ENCODE data around the gene EML4.

Gene EML4

DNA sequence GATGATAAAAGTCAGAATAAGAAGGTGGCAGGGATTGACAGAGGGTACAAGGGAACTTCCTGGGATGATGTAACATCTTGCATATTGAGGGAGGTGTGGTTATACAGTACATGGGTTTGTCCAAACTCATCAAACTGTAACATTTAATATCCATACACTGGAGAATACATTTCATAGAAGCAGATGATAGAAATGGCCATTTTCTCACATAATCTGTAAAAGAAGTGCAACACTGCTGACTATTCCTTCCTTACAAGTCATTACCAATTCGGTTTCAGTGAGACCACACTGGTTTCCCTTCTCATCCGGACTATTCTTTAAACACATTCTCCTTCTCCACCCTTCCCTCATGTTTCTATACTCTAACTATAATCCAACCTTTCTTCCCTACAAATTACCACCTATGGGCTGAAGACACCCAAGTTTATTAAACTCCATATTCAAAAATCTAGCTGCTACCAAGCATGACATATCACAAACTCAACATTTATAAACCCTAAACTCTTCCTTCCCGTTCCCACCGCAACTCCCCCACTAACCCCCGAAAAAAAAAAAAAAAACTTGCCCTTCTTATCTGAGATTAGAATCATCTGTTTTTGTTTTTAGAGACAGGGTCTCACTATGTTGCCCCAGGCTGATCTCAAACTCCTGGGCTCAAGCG is 190.3 kb downstream of the EML4 start:
- H3K9me3 ChIP-seq (replicated peaks in 1 of 11), result no peaks in the 10 kb centered on the region
- H3K27me3 ChIP-seq, result no peaks in the 10 kb centered on the region
- H3K27ac ChIP-seq, result peak overlapping the region; percentile 94 to 99 (median 96)
- TF ChIP-seq Cebpa-rat (IDR thresholded peaks at IDR 0.05), result no peak
- peaks cover 33 to 56% (median 39%) of the 10 kb centered on the region in 11 experiments; a peak in 20 of 22 replicates for H4K20me1 ChIP-seq
- peak overlapping the region; percentile 90 to 98 (median 96) for H3K9ac ChIP-seq
- H3K4me3 ChIP-seq, result peak overlapping the region; percentile 86 to 98 (median 94)
- peaks cover 27 to 39% (median 32%) of the 10 kb centered on the region in 10 experiments for H3K4me1 ChIP-seq
- peak overlapping the region; percentile 83 to 97 (median 91) for H3K4me2 ChIP-seq
- peaks cover 8 to 31% (median 13%) of the 10 kb centered on the region in 11 experiments; a peak in 17 of 22 replicates for H3K36me3 ChIP-seq

DNA sequence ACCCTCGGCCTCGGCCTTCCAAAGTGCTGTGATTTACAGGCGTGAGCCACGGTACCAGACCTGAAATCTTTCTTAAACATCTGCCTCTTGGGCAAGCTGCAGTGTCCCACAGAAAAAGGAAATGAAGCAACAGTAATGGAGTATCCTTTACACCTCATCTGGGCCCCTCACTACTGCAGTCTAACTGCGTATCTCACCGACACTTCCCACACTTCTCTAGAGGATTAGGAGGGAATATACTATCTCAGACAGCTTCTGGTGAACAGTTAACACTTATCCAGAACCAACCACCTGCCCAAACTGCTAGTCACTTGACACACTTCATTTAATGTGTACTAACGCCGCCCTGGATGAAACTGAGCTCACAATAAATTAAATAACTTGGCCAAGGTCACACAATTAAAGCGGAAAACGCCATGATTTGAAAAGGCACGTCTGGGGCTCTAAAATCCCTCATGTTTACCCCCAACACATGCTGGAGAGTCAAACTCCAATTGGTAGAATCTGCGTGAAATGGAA is 190.9 kb downstream of the EML4 start:
- Histone ChIP-seq H3K27ac (peak overlapping the region; percentile 94 to 99 (median 96)), H3K36me3 (peaks cover 8 to 31% (median 12%) of the 10 kb centered on the region in 11 experiments; a peak in 17 of 22 replicates)
- TF ChIP-seq Cebpa-rat (IDR thresholded peaks at IDR 0.05), result peak in 9 of 11 experiments; percentile 9 to 78 (median 66); a peak in 14 of 22 replicates

DNA sequence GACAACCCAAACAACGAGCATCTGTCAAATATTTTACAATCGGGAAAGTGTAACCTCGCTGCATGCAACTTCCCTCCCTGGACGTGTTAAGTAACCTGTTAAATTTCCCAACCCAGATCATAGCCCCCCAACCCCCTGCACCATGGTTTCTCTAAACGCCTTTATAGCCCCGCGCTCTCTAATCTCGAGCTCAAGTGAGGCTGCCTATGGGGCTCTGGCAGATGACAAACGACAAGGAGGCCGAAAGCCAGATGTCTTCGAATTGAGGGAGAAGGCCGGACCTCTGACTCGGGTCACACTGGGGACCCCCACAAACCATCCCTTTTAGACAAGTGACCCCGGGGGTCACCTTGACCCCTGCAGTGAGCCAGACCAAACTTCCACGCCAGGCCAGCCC is 191.3 kb downstream of the EML4 start:
- Histone ChIP-seq H3K4me3 (peak overlapping the region; percentile 86 to 98 (median 94)), H3K9ac (peak overlapping the region; percentile 90 to 98 (median 96)), H4K20me1 (peaks cover 24 to 45% (median 31%) of the 10 kb centered on the region in 11 experiments; a peak in 18 of 22 replicates), H3K9me3 (replicated peaks in 1 of 11) (no peaks in the 10 kb centered on the region), H3K36me3 (peaks cover 8 to 30% (median 12%) of the 10 kb centered on the region in 11 experiments; a peak in 17 of 22 replicates), H3K27me3 (no peaks in the 10 kb centered on the region), H3K27ac (peak overlapping the region; percentile 94 to 99 (median 96)), H3K4me1 (peaks cover 27 to 39% (median 32%) of the 10 kb centered on the region in 10 experiments), H3K4me2 (peak overlapping the region; percentile 83 to 97 (median 91))
- TF ChIP-seq Cebpa-rat (IDR thresholded peaks at IDR 0.05), result no peak

More for the DNA sequence above, 190.9 kb downstream of the EML4 start:
- no peaks in the 10 kb centered on the region for H3K9me3 ChIP-seq (replicated peaks in 1 of 11)
- peak overlapping the region; percentile 83 to 97 (median 91) for H3K4me2 ChIP-seq
- H4K20me1 ChIP-seq, result peaks cover 27 to 50% (median 33%) of the 10 kb centered on the region in 11 experiments; a peak in 19 of 22 replicates
- H3K27me3 ChIP-seq, result no peaks in the 10 kb centered on the region
- H3K4me3 ChIP-seq, result peak overlapping the region; percentile 86 to 98 (median 94)
- peaks cover 27 to 39% (median 32%) of the 10 kb centered on the region in 10 experiments for H3K4me1 ChIP-seq
- peak overlapping the region; percentile 90 to 98 (median 96) for H3K9ac ChIP-seq

DNA sequence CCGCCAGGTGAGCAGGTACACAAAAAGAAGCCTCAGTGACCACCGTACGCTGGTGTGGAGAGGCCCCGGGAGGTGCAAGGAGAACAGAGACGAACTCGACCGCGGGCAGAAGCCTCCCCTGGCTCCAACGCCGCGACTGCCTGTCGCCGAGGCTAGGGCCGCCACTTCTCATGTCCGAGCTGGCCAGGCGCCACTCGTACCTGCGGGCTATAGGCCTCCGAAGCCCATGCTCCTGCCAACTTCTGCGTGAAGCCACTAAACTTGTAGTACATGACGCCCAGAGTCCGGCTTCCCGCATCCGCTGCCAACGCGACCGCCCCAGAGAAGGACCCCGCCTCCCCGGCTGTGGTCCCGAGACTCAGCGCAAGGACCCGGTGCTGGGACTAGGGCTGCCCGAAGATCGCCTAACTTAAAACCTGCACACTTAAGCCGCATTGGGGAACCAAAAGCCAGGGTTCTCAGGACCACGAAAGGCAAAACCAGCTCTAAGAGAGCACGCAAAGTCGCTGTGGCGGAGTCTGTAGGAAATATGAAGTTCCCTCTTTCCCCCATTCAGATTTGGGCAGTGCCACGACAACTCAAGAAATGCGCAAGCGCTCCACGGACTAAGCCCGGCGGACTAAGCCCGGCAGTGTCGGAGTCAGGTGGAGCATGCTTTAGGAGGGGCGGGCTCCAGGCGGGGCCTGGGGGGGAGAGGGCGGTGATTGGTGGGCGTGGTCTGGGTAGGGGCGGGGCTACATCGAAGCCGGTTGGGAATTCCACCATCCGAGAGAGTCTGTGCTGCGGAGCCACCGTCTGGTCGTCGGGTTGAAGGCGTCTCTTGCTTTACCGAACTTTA is 192.0 kb downstream of the EML4 start, which contains the start of gene COX7A2L:
Gene COX7A2L, minus strand, starts transcription at position 328 of the 838 bp plus-strand sequence. Its CDS starts 56 bp downstream, at position 272.
- TF ChIP-seq Cebpa-rat (IDR thresholded peaks at IDR 0.05), result no peak
- H3K9me3 ChIP-seq (replicated peaks in 1 of 11), result no peaks in the 10 kb centered on the region
- H3K27me3 ChIP-seq, result no peaks in the 10 kb centered on the region
- peak within 1 kb of the TSS; percentile 94 to 99 (median 96) for H3K27ac ChIP-seq
- peaks cover 27 to 39% (median 32%) of the 10 kb centered on the region in 10 experiments for H3K4me1 ChIP-seq
- peaks cover 6 to 24% (median 8%) of the 10 kb centered on the region in 11 experiments; a peak in 17 of 22 replicates for H3K36me3 ChIP-seq
- peaks cover 18 to 39% (median 28%) of the 10 kb centered on the region in 11 experiments; a peak in 17 of 22 replicates for H4K20me1 ChIP-seq
- H3K4me3 ChIP-seq, result peak within 1 kb of the TSS; percentile 86 to 98 (median 94)
- peak within 1 kb of the TSS; percentile 90 to 98 (median 96) for H3K9ac ChIP-seq
- H3K4me2 ChIP-seq, result peak within 1 kb of the TSS; percentile 83 to 97 (median 91)

DNA sequence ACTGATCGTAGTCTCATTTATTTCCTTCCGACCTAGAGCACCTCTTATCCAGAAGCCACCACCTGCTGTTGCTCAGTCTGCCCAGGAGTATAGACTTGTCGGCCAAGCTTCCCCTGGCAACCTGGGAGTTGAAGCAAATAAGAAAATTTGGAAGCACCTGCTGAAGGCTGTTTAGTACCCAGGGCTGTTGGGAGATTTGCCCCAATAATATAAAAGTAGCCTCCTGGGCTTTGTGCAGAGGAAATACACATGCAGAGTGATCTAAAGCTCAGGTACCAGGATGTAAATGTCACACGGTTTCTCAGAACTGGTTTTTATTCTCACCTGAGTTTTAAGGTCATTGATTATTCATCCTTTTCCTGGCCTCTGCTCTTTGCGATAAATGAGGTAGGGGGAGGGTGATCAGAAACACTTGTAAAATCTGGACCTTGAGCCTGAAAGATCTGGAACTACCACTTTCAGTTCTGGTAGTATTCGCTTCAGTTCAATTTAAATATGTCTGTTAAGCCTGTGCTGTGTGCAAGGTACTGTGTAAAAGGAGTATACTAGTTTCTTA is 192.7 kb downstream of the EML4 start:
- peaks cover 0 to 17% (median 1%) of the 10 kb centered on the region in 11 experiments; a peak in 6 of 22 replicates for H3K36me3 ChIP-seq
- peak overlapping the region; percentile 48 to 98 (median 94); a peak in 18 of 20 replicates for H3K4me3 ChIP-seq
- H3K27me3 ChIP-seq, result no peaks in the 10 kb centered on the region
- H4K20me1 ChIP-seq, result peaks cover 11 to 32% (median 22%) of the 10 kb centered on the region in 11 experiments; a peak in 16 of 22 replicates
- peak overlapping the region in 6 of 11 experiments; percentile 94 to 99 (median 96); a peak in 8 of 22 replicates for H3K27ac ChIP-seq
- H3K9ac ChIP-seq, result peak overlapping the region; percentile 61 to 98 (median 96); a peak in 21 of 22 replicates
- no peak for TF ChIP-seq Cebpa-rat (IDR thresholded peaks at IDR 0.05)
- peaks cover 27 to 39% (median 32%) of the 10 kb centered on the region in 10 experiments for H3K4me1 ChIP-seq
- H3K9me3 ChIP-seq (replicated peaks in 1 of 11), result no peaks in the 10 kb centered on the region
- H3K4me2 ChIP-seq, result peak overlapping the region; percentile 80 to 95 (median 88)

DNA sequence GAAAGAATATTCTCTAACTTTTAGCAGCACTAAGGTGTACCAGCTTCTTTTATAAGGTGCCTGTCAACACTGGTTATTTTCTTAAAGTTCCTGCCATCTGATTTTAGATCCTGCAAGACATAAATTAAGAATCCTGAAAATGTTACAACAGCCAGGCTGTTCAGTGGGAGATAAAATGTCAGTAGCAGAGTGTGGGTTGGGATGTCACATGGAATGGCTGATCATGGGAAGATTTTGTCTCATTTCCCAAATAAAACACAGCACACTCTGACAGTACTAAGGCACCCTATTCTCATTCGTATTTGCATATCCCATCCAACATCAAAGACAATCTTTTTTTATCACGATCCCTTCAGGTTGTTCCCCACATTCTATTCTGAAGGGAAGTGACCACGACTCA is 194.3 kb downstream of the EML4 start:
- no peaks in the 10 kb centered on the region for H3K27me3 ChIP-seq
- no peak overlapping the region for H3K4me3 ChIP-seq
- no peak for TF ChIP-seq Cebpa-rat (IDR thresholded peaks at IDR 0.05)
- H3K4me2 ChIP-seq, result no peak overlapping the region
- no peaks in the 10 kb centered on the region for H3K9me3 ChIP-seq (replicated peaks in 1 of 11)
- no peak overlapping the region for H3K27ac ChIP-seq
- peaks cover 0 to 1% (median 0%) of the 10 kb centered on the region in 11 experiments; a peak in 1 of 22 replicates for H3K36me3 ChIP-seq
- peaks cover 18 to 31% (median 24%) of the 10 kb centered on the region in 10 experiments for H3K4me1 ChIP-seq
- H4K20me1 ChIP-seq, result peaks cover 0 to 16% (median 7%) of the 10 kb centered on the region in 11 experiments; a peak in 8 of 22 replicates
- no peak overlapping the region for H3K9ac ChIP-seq

DNA sequence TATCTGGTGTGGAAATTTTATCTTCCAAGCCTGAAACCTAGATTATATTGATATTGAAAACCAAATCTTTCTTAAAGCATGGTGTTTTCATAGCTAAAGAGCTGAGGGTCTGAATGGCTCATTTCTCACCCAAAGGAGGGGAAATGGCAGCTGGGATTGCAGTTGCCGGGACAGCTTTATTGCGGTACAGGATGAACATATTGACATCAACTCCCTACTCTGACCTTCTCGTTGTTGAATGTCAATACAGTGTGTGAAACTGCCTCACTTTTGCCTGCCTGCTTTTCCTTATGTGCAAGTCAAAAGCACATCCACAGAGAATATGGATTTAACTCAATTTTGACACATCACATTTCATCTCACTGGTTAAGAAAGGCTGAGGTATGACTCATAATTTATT is 195.5 kb downstream of the EML4 start:
- Histone ChIP-seq H3K4me1 (peaks cover 7 to 19% (median 12%) of the 10 kb centered on the region in 10 experiments; a peak in 18 of 20 replicates), H3K27me3 (no peaks in the 10 kb centered on the region), H3K27ac (no peak overlapping the region), H3K9ac (no peak overlapping the region), H3K4me2 (no peak overlapping the region), H4K20me1 (peaks cover 0 to 5% (median 0%) of the 10 kb centered on the region in 11 experiments; a peak in 3 of 22 replicates), H3K36me3 (no peaks in the 10 kb centered on the region), H3K4me3 (no peak overlapping the region), H3K9me3 (replicated peaks in 1 of 11) (no peaks in the 10 kb centered on the region)
- TF ChIP-seq Cebpa-rat (IDR thresholded peaks at IDR 0.05), result no peak

DNA sequence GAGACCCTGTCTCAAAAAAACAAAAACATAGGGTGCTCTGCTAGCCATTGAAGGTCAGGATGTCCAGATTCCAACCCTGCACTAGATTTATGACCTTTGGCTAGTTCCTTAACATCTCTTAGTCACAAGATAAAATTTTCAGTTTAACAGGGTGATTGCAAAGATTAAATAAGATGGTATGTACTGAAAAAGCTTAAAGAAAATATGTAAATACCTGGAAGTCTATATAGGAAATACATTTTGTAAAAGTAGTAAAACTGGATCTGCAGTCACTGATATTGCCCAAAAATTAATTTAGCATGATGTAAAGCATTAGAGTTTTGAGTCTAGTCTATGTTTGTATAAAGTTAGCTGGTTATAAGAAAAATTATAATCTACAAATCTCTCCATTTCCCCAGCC is 197.3 kb downstream of the EML4 start:
- no peak overlapping the region for H3K9ac ChIP-seq
- no peak overlapping the region; a peak in 1 of 22 replicates for H3K4me2 ChIP-seq
- H3K36me3 ChIP-seq, result no peaks in the 10 kb centered on the region
- no peak overlapping the region for H3K4me3 ChIP-seq
- TF ChIP-seq Cebpa-rat (IDR thresholded peaks at IDR 0.05), result no peak
- no peaks in the 10 kb centered on the region for H4K20me1 ChIP-seq
- no peaks in the 10 kb centered on the region for H3K9me3 ChIP-seq (replicated peaks in 1 of 11)
- H3K4me1 ChIP-seq, result peaks cover 7 to 15% (median 10%) of the 10 kb centered on the region in 10 experiments; a peak in 18 of 20 replicates
- no peaks in the 10 kb centered on the region for H3K27me3 ChIP-seq
- H3K27ac ChIP-seq, result no peak overlapping the region
